GM10248 (cell line): Measurements from ENCODE around the gene SLC46A1.

Source experiments
- CTCF ChIA-PET: fragments of 300-600 bp; sonication (Branson Sonifier 250); formaldehyde crosslinking; extraction: SDS; loops from one replicate; lab custom pipeline; 2021; ENCODE audit warnings: antibody characterized with exemption; lab: Yijun Ruan, JAX
- POLR2A ChIA-PET: fragments of 350-650 bp; sonication (Branson Sonifier 250); formaldehyde crosslinking; extraction: SDS; loops from one replicate; lab custom pipeline; 2020; ENCODE audit warnings: antibody characterized with exemption; lab: Yijun Ruan, JAX
- DNase-seq: peaks from one replicate; pipeline ENCODE4 v3.0.0; 2012; ENCODE audit errors: extremely low spot score
- TF ChIP-seq, protein P1 (sequence below): IDR thresholded peaks from 2 replicates; pipeline ENCODE4 v1.5.1; 2012; ENCODE audit warnings: mild to moderate bottlenecking, low read depth; ENCODE audit errors: extremely low read depth, missing control alignments, control extremely low read depth

The SLC46A1 gene

GRCh38 chr17:28357061-28357900 lies 48.7 kb downstream of the SLC46A1 start, which contains the start of gene POLDIP2:
Gene POLDIP2 (minus strand): TSS chr17:28357527. CDS start chr17:28357448, 79 bp downstream.
- peak; percentile 98 for DNase-seq
- TF ChIP-seq, protein P1, sequence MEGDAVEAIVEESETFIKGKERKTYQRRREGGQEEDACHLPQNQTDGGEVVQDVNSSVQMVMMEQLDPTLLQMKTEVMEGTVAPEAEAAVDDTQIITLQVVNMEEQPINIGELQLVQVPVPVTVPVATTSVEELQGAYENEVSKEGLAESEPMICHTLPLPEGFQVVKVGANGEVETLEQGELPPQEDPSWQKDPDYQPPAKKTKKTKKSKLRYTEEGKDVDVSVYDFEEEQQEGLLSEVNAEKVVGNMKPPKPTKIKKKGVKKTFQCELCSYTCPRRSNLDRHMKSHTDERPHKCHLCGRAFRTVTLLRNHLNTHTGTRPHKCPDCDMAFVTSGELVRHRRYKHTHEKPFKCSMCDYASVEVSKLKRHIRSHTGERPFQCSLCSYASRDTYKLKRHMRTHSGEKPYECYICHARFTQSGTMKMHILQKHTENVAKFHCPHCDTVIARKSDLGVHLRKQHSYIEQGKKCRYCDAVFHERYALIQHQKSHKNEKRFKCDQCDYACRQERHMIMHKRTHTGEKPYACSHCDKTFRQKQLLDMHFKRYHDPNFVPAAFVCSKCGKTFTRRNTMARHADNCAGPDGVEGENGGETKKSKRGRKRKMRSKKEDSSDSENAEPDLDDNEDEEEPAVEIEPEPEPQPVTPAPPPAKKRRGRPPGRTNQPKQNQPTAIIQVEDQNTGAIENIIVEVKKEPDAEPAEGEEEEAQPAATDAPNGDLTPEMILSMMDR = no peak
- POLR2A ChIA-PET = interaction anchor here (0.6 to 4.0 kb wide), 7 partner anchors 9 to 358 kb away, joined by 3 to 27 read pairs (median 4); partner anchors contain the start of genes IFT20 and TNFAIP1
- CTCF ChIA-PET = interaction anchor here (1.2 to 3.0 kb wide), 8 partner anchors 9 to 59 kb away, joined by 3 to 20 read pairs (median 6); partner anchors contain the start of genes IFT20, TNFAIP1 and VTN

GRCh38 chr17:28350271-28350670 lies 55.7 kb downstream of the SLC46A1 start:
- ChIA-PET CTCF (interaction anchor here (0.9 to 1.7 kb wide), 2 partner anchors 11 to 13 kb away, joined by 3 to 5 read pairs; no protein-coding TSS in a partner anchor), POLR2A (interaction anchor here (1.0 kb wide), 1 partner anchor 15 kb away, joined by 3 read pairs; the partner anchor contains the start of genes IFT20 and TNFAIP1)
- TF ChIP-seq, protein P1 = no peak
- DNase-seq = no peak

- ChIA-PET POLR2A (interaction anchor here (1.1 kb wide), 1 partner anchor 8 kb away, joined by 4 read pairs; the partner anchor contains the start of gene POLDIP2), CTCF (interaction anchor here (1.5 to 3.8 kb wide), 2 partner anchors 8 to 14 kb away, joined by 7 to 18 read pairs; partner anchors contain the start of genes IFT20 and TNFAIP1)
- no peak for DNase-seq
- TF ChIP-seq, protein P1 = no peak
These were observed 57.0 kb downstream of the SLC46A1 start for GRCh38 chr17:28348979-28349378.

DNA sequence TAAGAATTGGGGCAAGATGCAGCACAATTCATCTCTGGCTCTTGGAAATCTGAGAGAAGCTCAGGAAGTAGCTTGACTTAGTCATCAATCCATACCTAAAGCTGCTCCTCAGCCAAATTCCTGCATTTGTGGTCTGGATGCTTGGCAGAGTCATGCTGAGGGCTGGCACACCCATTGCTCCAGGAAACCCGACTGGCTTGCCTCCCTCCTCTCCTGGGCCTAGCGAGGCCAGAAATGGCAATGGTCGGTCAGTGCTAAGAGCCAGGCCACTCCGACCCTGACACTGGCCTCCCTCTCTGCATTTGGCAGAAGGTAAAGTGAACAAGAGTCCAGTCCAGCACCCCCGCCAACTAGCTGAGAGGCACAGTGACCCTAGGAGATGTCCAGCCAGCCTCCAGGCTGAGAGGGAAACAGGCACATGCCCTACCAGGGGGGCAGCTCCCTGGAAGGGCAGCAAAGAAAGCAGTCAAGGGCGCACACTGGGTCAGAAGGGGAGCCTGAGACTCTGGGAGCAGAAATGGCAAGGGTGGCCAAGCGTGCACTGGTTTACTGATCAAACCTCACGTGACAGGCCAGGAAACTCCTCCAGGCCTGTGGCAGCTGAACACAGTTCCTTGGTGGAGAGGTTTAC lies 58.6 kb downstream of the SLC46A1 start:
- TF ChIP-seq, protein P1 = no peak
- ChIA-PET CTCF (interaction anchor here (1.3 to 3.8 kb wide), 4 partner anchors 9 to 114 kb away, joined by 3 to 18 read pairs (median 6); partner anchors contain the start of genes IFT20 and TNFAIP1), POLR2A (interaction anchor here (2.4 kb wide), 1 partner anchor 12 kb away, joined by 13 read pairs; the partner anchor contains the start of genes IFT20 and TNFAIP1)
- DNase-seq = no peak

- no peak for DNase-seq
- POLR2A ChIA-PET = interaction anchor here (0.8 to 2.4 kb wide), 2 partner anchors 12 to 16 kb away, joined by 3 to 13 read pairs; partner anchors contain the start of genes IFT20 and TNFAIP1
- CTCF ChIA-PET = interaction anchor here (0.7 to 3.8 kb wide), 5 partner anchors 8 to 113 kb away, joined by 3 to 18 read pairs (median 5); partner anchors contain the start of genes IFT20 and TNFAIP1
- TF ChIP-seq, protein P1 = peak; percentile 21
These were observed 59.2 kb downstream of the SLC46A1 start for GRCh38 chr17:28346746-28347246.
